HFF-Myc (cell line): Measurements from ENCODE around the gene EN1.

Experiments used
- DNase-seq: peaks from one replicate; pipeline ENCODE4 v3.0.0-alpha.2; 2011; ENCODE audit warnings: low read depth; ENCODE audit errors: extremely low read depth
- H3K4me3 ChIP-seq: replicated peaks from 2 replicates; pipeline ENCODE4 v1.5.1; 2011; ENCODE audit warnings: low read depth, mild to moderate bottlenecking, control low read depth, low read length
- TF ChIP-seq, protein P1 (sequence below): IDR thresholded peaks from 2 replicates; pipeline ENCODE4 v1.5.1; 2012; ENCODE audit warnings: mild to moderate bottlenecking, low read depth, low read length, control low read depth; ENCODE audit errors: missing control alignments

The EN1 gene

DNA sequence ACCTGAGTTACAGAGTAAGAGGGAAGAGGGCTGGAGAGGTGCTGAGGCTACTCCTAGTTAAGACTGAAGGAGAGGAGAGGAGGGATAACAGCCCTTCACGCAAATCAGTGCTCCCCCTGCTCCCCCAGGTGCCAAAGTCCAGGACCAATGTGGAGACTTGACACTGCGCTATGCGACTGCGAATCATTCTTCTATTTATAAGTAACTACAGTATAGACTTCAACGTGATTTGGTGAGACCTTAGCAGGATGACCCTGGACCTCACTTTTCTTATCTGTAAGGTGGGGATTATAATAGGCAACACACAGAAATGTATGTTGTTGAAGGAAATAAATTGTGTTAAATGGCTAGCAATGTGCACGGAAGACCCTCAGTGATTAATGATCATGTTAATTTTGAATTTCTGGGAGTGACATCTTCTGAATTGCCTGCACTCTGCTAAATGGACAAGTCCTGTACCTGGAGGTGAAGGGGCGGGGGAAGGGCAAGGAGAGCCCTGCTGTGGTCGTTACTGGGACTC, 11.0 kb downstream of the EN1 start:
- no peak overlapping the region for H3K4me3 ChIP-seq
- no peak for DNase-seq
- TF ChIP-seq, protein P1, sequence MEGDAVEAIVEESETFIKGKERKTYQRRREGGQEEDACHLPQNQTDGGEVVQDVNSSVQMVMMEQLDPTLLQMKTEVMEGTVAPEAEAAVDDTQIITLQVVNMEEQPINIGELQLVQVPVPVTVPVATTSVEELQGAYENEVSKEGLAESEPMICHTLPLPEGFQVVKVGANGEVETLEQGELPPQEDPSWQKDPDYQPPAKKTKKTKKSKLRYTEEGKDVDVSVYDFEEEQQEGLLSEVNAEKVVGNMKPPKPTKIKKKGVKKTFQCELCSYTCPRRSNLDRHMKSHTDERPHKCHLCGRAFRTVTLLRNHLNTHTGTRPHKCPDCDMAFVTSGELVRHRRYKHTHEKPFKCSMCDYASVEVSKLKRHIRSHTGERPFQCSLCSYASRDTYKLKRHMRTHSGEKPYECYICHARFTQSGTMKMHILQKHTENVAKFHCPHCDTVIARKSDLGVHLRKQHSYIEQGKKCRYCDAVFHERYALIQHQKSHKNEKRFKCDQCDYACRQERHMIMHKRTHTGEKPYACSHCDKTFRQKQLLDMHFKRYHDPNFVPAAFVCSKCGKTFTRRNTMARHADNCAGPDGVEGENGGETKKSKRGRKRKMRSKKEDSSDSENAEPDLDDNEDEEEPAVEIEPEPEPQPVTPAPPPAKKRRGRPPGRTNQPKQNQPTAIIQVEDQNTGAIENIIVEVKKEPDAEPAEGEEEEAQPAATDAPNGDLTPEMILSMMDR = no peak

DNA sequence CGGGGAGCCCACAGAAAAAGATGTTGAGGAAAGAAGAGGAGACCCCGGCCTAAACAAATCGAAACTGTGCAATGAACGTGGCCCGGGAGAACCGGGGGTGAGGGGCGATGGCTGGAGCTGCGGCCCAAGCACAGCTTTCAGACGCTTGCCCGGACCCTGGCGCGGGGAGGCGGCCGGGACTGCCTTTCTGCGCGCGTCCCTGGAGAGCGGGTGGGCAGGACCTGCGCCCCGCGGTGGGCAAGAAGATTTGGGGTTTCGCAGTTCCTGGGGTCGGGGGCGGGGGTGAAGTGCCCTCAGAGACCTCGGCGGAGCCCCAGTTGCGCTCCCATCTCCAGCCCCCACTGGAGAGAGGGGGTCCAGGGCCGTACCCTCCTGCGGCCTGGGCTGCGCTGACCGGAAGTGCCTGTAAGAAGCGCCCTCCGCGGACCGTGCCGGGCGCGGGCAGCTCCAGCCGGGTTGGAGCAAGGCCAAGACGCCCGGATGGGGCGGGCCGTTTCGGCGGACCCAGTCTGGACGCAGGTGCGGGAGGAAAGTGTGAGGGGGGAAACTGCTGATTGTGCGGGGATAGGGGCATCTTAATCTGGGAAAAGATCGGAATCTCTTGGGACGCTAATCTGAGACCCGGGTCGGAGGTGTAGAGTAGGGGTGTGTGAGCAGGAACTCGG, 11.6 kb downstream of the EN1 start:
- H3K4me3 ChIP-seq = peak overlapping the region; percentile 30
- DNase-seq = no peak

DNA sequence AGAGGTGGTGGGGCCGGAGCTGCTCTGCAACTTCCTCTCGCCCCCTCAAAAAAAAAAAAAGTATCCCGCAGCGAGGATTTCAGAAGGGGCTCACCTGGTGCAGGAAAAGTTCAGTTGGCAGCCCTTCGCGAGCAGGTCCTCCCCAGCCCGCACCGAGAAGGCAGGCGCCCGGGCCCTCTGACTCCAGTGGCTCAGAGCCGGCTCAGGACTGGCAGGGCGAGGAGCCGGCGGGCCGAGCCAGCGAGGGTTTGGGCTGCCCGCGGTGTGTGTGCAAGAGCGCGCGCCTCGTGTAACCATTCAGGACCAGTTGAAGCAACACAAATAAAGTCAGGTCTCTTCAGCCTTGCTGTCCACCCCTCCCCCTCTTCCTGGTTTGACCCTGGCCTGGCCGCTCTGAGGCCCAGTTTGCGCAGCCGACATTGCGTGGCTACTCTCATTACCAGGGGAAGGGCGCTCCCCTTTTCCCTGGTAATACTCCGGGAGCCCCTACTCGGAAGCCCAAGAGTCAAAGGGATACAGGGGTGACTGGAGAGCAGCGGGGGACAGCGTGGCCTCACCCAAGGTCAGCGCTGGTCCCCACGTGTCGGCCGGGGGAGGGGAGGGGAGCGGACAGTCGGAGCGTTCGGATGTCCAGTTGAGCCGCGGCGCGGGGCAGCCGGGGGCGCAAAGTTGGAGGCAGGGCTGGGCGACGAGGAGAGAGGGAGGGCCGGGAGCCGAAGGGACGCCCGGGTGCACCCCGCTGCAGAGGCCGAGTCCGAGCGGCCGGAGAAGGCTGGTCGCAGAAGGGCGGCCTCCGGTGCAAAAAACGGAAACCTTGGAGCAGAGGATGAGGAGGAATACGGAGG, 12.3 kb downstream of the EN1 start:
- peak overlapping the region; percentile 30 for H3K4me3 ChIP-seq
- TF ChIP-seq, protein P1 = no peak
- DNase-seq = no peak

More for the DNA sequence above, 11.6 kb downstream of the EN1 start:
- TF ChIP-seq, protein P1 = no peak

DNA sequence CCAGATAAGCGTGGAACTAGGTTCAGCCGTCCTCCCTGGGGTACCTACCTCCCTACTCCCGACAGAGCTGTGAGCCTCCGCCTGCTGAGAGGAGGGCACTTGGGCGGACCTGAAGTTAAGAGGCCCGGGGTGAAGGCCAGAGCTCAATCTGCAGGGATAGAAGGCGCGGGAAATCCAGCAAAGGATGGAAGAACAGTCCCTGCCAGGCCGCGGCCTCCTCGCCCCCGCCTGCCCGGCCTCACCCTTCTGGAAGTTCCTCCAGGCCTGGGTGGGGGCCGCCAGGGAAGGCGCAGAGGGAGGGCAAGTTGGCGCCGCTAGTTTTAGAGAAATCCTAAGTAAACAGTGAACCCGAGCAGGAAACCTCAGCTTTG, 13.0 kb downstream of the EN1 start:
- DNase-seq = no peak
- H3K4me3 ChIP-seq = no peak overlapping the region
- TF ChIP-seq, protein P1 = no peak

DNA sequence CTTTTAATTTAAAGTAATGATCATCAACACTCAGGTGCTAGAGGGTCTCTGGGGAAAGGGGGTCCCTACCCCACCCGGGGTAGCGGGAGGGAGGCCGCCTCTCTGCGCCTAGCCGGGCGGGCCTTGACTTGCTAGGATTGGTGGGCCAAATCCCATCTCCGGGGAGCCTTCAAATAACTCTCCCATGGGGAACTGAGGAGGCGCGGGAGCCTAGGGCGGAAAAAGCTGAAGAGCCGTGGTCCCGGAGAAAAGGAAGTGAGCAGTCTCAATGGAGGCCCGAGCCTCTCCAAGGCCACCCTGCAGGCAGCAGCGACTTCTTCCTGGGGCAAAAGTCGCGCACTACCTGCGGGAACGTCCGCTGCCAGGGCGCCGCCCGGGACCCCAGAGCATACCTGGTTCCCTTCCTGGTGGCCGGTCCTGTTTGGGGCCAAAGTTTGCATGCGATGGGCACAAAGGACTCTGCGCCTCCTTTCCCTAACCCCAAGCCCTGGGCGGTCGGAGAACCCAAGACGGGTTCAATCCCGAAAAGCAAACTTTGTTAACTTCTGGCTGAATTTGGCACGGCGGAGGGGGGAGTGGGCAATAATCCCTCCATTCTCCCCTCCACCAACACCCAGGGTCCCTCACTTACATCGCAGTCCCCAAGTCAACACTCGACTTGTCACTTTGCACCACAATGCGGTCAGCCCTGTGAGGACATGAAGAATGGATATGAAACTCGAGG, 13.6 kb downstream of the EN1 start:
- no peak overlapping the region for H3K4me3 ChIP-seq
- no peak for DNase-seq
- TF ChIP-seq, protein P1 = no peak

DNA sequence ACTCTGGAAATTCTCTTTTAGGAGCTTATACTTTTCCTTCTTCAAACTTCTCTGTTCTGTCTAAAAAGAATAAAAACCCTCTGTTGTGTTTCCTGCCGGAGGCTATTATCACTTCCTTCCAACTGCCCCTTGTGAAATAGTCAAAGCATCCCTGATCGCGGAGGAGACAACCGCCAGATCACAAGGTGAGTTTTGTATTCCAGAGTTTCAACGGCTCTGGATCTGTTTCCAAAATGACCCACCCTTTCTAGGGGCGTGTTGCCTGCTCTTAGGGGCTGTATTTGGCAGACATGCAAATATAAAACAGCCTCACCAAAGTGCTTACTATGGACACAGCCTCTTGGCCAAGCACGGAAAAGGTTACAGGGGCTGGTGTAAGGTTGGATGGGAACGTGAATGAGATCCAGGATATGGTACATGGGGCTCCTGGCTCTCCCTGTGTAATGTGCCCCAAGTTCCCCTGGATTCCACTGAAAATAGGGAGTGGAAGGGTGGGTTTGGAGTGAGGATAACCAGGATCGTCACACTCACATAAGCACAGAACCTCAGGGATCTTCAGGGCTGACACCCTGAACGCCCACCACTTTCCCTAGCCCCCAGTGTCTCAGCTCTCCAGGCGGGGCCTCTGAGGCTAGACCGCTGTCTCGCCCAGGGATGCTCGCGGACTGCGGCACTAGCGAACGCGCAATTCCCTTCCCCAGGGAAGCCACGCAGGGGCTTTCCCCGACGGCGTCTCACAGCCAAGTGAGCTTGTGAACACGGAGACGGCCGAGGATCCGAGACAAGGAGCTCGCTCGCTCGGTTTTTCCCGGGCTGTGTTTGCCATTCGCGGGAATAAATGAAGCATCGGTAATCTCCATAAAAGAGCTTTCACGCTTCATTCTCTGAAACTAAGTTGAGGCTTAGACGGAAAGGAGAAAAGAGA, 14.4 kb downstream of the EN1 start:
- no peak for DNase-seq
- TF ChIP-seq, protein P1 = no peak
- H3K4me3 ChIP-seq = no peak overlapping the region
